ENCODE data around the gene PLA2G4C. TPM values are rescaled to one million over a fixed set of nuclear protein-coding genes. Genes with fewer than 3 reads are reported as not detected.
"Not testable (repeated sequence)": the region's sequence is repeated elsewhere in the genome, so short reads cannot be mapped to it uniquely, and the experiment has no call there.

Gene PLA2G4C
- total RNA-seq, 1 donor from 2014 or later, result 1.1 TPM

- no peaks in the 10 kb centered on the region for H3K27me3 ChIP-seq (ENCODE audit: control insufficient read depth, insufficient read depth, low read length)
- H3K4me3 ChIP-seq (ENCODE audit: low read depth, low read length), result no peak overlapping the region
- no peaks in the 10 kb centered on the region for H3K36me3 ChIP-seq (ENCODE audit: control insufficient read depth, insufficient read depth, low read length)
- no peak for DNase-seq (ENCODE audit: low read depth)
- no peak for FAIRE-seq
- TF ChIP-seq, protein P1, sequence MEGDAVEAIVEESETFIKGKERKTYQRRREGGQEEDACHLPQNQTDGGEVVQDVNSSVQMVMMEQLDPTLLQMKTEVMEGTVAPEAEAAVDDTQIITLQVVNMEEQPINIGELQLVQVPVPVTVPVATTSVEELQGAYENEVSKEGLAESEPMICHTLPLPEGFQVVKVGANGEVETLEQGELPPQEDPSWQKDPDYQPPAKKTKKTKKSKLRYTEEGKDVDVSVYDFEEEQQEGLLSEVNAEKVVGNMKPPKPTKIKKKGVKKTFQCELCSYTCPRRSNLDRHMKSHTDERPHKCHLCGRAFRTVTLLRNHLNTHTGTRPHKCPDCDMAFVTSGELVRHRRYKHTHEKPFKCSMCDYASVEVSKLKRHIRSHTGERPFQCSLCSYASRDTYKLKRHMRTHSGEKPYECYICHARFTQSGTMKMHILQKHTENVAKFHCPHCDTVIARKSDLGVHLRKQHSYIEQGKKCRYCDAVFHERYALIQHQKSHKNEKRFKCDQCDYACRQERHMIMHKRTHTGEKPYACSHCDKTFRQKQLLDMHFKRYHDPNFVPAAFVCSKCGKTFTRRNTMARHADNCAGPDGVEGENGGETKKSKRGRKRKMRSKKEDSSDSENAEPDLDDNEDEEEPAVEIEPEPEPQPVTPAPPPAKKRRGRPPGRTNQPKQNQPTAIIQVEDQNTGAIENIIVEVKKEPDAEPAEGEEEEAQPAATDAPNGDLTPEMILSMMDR (IDR thresholded peaks at IDR 0.05; ENCODE audit: insufficient read depth, low read length, severe bottlenecking), result no peak
Observed at GRCh38 chr19:48081106-48081505, 29.5 kb downstream of the PLA2G4C start.

DNA sequence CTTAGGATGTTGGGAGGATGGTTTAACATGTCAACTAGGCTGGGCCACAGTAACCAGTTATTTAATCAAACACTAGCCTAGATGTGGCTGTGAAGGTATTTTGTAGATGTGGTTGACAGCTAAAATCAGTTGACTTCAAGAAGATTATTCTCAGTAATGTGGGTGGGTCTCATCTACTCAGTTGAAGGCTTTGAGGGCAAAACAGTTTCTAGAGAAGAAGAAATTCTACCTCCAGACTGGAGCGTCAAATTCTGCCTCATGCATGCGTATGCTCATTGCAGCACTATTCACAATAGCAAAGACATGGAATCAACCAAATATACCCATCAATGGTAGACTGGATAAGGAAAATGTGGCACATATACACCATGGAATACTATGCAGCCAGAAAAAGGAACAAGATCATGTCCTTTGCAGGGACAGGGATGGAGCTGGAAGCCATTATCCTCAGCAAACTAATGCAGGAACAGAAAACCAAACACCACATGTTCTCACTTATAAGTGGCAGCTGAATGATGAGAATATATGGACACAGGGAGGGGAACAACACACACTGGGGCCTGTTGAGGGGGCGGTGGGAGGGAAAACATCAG is 40.3 kb downstream of the PLA2G4C start:
- FAIRE-seq; DNase-seq (ENCODE audit: low read depth): not testable (repeated sequence)

GRCh38 chr19:48069435-48069834 is 41.2 kb downstream of the PLA2G4C start:
- Histone ChIP-seq H3K27me3 (ENCODE audit: control insufficient read depth, insufficient read depth, low read length) (no peaks in the 10 kb centered on the region), H3K36me3 (ENCODE audit: control insufficient read depth, insufficient read depth, low read length) (no peaks in the 10 kb centered on the region), H3K4me3 (ENCODE audit: low read depth, low read length) (no peak overlapping the region)
- DNase-seq (ENCODE audit: low read depth), result no peak
- TF ChIP-seq, protein P1 (IDR thresholded peaks at IDR 0.05; ENCODE audit: insufficient read depth, low read length, severe bottlenecking), result no peak
- no peak for FAIRE-seq

More for the DNA sequence above, 40.3 kb downstream of the PLA2G4C start:
- H3K4me3 ChIP-seq (ENCODE audit: low read depth, low read length); H3K36me3 ChIP-seq (ENCODE audit: control insufficient read depth, insufficient read depth, low read length); H3K27me3 ChIP-seq (ENCODE audit: control insufficient read depth, insufficient read depth, low read length): not testable (repeated sequence)

DNA sequence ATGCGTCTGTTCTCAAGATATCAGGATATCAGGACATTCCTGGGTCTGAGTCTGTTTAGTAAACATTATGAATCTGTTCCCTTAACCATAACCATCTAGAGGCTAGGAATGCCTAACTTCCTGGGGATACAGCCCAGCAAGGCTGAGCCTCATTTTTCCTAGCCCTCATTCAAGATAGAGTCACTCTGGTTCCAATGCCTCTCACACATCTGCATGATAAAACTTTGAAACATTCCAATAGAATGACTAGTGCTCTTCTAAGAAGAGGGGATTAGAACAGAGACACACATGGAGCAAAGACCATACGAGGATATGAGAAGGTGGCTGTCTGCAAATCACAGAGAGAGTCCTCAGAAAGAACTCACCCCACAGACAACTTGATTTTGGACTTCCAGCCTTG is 46.1 kb downstream of the PLA2G4C start:
- no peak for DNase-seq (ENCODE audit: low read depth)
- no peak for FAIRE-seq
- TF ChIP-seq, protein P1 (IDR thresholded peaks at IDR 0.05; ENCODE audit: insufficient read depth, low read length, severe bottlenecking), result no peak
- Histone ChIP-seq H3K27me3 (ENCODE audit: control insufficient read depth, insufficient read depth, low read length) (no peaks in the 10 kb centered on the region), H3K4me3 (ENCODE audit: low read depth, low read length) (no peak overlapping the region), H3K36me3 (ENCODE audit: control insufficient read depth, insufficient read depth, low read length) (no peaks in the 10 kb centered on the region)

DNA sequence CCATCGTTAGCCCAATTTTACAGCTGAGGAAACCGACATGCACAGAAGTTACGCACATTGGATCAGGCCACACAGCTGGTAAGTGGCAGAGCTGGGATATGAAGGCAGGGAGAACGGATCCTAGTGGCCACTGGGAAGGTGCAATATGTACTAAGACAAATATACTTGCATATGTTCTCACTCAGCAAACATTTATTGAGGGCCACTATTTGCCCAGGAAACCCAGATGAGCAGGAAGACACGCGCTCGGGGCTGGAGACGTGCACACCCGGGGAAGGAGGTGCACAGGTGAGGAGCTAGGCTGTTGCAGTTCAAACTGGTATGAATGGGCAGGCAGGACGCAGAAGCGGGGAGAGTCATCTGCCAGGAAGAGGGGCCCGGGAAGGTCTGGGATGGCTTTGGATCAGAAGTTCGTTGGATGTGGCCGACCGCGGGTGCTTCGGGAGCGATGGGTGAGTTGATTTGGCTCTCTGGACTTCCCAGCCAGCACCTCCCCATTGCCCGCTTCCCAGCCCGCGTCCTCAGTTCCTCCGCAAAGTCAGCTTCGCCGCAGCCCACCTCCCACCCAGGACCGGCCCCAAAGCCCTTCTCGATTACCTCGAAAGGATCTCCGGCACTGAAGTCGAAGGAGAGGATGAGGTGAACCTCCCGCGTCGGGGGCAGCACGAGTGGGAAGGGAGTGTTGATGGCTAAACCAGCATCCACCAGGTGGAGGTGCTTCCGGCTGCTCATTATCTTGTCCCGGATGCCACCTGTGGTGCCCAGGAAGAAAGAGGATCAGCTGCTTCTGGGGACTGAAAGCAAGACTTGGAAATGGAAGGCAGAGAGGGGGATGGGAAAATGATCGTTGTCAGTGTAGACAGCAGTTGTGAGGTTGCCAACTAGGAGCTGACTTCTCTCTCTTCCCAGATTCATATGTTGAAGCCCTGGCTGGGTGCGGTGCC is 48.9 kb downstream of the PLA2G4C start:
- DNase-seq (ENCODE audit: low read depth) (no peak), FAIRE-seq (no peak)
- Histone ChIP-seq H3K27me3 (ENCODE audit: control insufficient read depth, insufficient read depth, low read length) (no peaks in the 10 kb centered on the region), H3K4me3 (ENCODE audit: low read depth, low read length) (no peak overlapping the region), H3K36me3 (ENCODE audit: control insufficient read depth, insufficient read depth, low read length) (no peaks in the 10 kb centered on the region)
- TF ChIP-seq, protein P1 (IDR thresholded peaks at IDR 0.05; ENCODE audit: insufficient read depth, low read length, severe bottlenecking), result no peak

DNA sequence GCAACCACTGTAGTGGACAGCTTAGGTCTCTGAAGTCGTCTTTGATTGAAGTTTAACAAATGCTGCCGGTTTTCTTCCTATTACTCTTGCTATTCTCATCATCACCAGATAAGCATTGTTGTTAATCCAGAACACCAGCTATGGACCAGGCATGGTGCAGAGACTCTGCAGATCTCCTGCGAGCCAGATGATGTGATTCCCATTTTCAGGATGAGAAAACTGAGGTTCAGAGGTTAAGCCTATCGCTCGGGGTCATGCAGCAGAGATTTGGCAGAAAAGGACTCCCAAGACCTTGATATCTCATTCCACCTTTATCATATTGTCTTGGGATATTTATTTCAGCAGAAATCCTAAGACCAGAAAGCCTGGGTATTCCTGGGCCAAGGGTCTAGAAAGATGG is 50.2 kb downstream of the PLA2G4C start:
- no peaks in the 10 kb centered on the region for H3K27me3 ChIP-seq (ENCODE audit: control insufficient read depth, insufficient read depth, low read length)
- TF ChIP-seq, protein P1 (IDR thresholded peaks at IDR 0.05; ENCODE audit: insufficient read depth, low read length, severe bottlenecking), result no peak
- no peak for FAIRE-seq

More for the DNA sequence above, 50.2 kb downstream of the PLA2G4C start:
- no peak overlapping the region for H3K4me3 ChIP-seq (ENCODE audit: low read depth, low read length)
- no peaks in the 10 kb centered on the region for H3K36me3 ChIP-seq (ENCODE audit: control insufficient read depth, insufficient read depth, low read length)
- no peak for DNase-seq (ENCODE audit: low read depth)
